ENCODE measurements around the gene CLIC4. TPM values are rescaled to one million over a fixed set of nuclear protein-coding genes. Genes with fewer than 3 reads are reported as not detected.
"Not testable (repeated sequence)": the region's sequence is repeated elsewhere in the genome, so short reads cannot be mapped to it uniquely, and the experiment has no call there.

The CLIC4 gene
- 108 and 122 TPM in 2 replicates for total RNA-seq (2014; rRNA removed; shearing (Covaris generic))
- 303 and 386 TPM in 2 replicates for polyA plus RNA-seq (2015; cell fraction: cytosol; rRNA removed)
- 218 and 228 TPM in 2 replicates for polyA plus RNA-seq (2015; cell fraction: nucleus; rRNA removed)

GRCh38 chr1:24744911-24745710 is at the start of gene CLIC4:
Gene CLIC4 (plus strand): TSS chr1:24745447. CDS start chr1:24745554, 107 bp downstream.
- peak; percentile 100 for DNase-seq (ENCODE audit: low read depth)

- no peak for DNase-seq (ENCODE audit: low read depth)
Measured at GRCh38 chr1:24696041-24696755, 49.0 kb upstream of the CLIC4 start.

- DNase-seq (ENCODE audit: low read depth), result no peak
Measured at GRCh38 chr1:24696756-24697330, 48.4 kb upstream of the CLIC4 start.

GRCh38 chr1:24697453-24698001 is 47.7 kb upstream of the CLIC4 start:
- not testable (repeated sequence) for DNase-seq (ENCODE audit: low read depth)

GRCh38 chr1:24698326-24698725 is 46.9 kb upstream of the CLIC4 start:
- not testable (repeated sequence) for DNase-seq (ENCODE audit: low read depth)

- DNase-seq (ENCODE audit: low read depth), result peak; percentile 48
Measured at GRCh38 chr1:24699628-24700027, 45.6 kb upstream of the CLIC4 start.

- DNase-seq (ENCODE audit: low read depth), result peak; percentile 50
Measured at GRCh38 chr1:24702511-24703293, 42.5 kb upstream of the CLIC4 start.

- peak; percentile 82 for DNase-seq (ENCODE audit: low read depth)
Measured at GRCh38 chr1:24704411-24705259, 40.6 kb upstream of the CLIC4 start.

- DNase-seq (ENCODE audit: low read depth), result peak; percentile 100
Measured at GRCh38 chr1:24705260-24706073, 39.8 kb upstream of the CLIC4 start.

GRCh38 chr1:24706074-24706389 is 39.2 kb upstream of the CLIC4 start:
- not testable (repeated sequence) for DNase-seq (ENCODE audit: low read depth)

GRCh38 chr1:24707687-24708086 is 37.6 kb upstream of the CLIC4 start:
- DNase-seq (ENCODE audit: low read depth), result peak; percentile 91

- DNase-seq (ENCODE audit: low read depth), result no peak
Measured at GRCh38 chr1:24708938-24709337, 36.3 kb upstream of the CLIC4 start.

- DNase-seq (ENCODE audit: low read depth), result peak; percentile 68
Measured at GRCh38 chr1:24709791-24710441, 35.3 kb upstream of the CLIC4 start.

- no peak for DNase-seq (ENCODE audit: low read depth)
Measured at GRCh38 chr1:24711329-24711728, 33.9 kb upstream of the CLIC4 start.

GRCh38 chr1:24713176-24713575 is 32.1 kb upstream of the CLIC4 start:
- DNase-seq (ENCODE audit: low read depth), result peak; percentile 45

GRCh38 chr1:24713736-24714135 is 31.5 kb upstream of the CLIC4 start:
- no peak for DNase-seq (ENCODE audit: low read depth)

GRCh38 chr1:24714859-24715520 is 30.3 kb upstream of the CLIC4 start:
- peak; percentile 74 for DNase-seq (ENCODE audit: low read depth)

- no peak for DNase-seq (ENCODE audit: low read depth)
Measured at GRCh38 chr1:24715658-24716057, 29.6 kb upstream of the CLIC4 start.

Data from HT1080 (cell line).